ENCODE results near the gene TNS1. TPM values are rescaled to one million over a fixed set of nuclear protein-coding genes. Genes with fewer than 3 reads are reported as not detected.
A peak's percentile ranks its signal among the peaks of the same experiment; 100 is the strongest.

The TNS1 gene
- total RNA-seq, 1 experiment from 2014 or later = 3.0 TPM

DNA sequence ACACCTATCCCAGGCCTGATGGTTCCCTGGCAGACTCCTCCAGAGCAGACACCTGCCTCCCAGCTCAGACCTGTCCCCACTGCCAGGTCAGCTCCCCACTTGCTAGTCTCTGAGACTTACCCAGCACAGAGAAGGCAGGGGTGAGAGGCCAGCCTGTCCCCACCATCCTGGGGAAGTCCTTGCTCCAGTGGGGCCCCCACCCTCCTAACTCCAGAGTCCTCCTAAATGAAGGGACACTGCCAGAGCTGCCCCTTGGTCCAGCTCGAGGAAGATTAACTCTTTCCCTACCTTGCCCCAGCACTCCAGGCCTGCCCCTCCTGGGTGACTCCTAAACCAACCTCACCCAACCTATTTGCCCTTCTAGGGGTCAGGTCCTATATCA, 30.4 kb upstream of the TNS1 start:
- Histone ChIP-seq H3K27ac (no peak overlapping the region), H3K27me3 (peaks cover 6% of the 10 kb centered on the region), H3K4me1 (no peaks in the 10 kb centered on the region), H3K4me3 (no peak overlapping the region), H3K9me3 (replicated peaks) (no peaks in the 10 kb centered on the region), H3K36me3 (no peaks in the 10 kb centered on the region)
- no peak for DNase-seq

DNA sequence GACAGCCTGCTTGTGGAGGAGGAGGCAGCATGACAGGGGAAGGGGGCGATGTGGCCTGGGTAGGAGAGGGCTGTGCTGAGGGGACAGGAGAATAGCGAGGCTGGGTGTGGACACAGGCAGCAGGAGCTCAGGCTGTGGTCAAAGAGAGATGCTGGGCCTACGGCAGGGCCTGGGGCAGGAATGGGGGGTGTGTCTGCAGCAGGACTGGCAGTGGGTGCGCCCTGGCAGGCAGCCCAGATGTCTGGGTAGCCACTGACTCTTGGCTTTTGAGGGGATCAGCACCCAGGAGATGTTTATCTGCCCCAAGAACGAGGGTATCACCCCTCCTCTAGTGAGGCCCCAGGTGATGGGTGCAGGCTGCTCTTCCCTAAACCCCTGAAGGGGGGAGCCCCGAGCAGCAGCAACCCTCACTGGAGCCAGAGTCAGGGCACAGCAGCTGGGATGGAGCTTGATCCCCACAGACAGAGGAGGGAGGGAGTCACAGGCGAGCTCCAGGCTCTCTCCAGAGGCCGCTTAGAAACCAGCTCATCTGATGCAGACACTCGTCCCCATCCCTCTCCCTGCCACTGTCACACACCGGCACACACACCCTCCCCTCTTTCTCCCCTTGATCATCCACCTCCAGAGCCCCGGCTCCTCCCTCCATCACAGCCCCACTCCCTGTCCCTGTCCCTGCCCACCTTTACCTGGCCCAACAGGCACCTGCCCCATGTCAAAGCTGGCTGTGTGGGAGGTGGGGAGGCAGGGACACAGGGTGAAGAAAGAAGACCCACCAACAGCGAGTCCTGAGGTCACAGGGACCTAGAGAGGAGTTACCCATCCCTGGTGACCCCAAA, 29.8 kb upstream of the TNS1 start:
- H3K27ac ChIP-seq = no peak overlapping the region
- DNase-seq = peak in 1 of 2 experiments; percentile 18
- H3K36me3 ChIP-seq = no peaks in the 10 kb centered on the region
- H3K27me3 ChIP-seq = peaks cover 5% of the 10 kb centered on the region
- no peaks in the 10 kb centered on the region for H3K9me3 ChIP-seq (replicated peaks)
- no peak overlapping the region for H3K4me3 ChIP-seq
- no peaks in the 10 kb centered on the region for H3K4me1 ChIP-seq

DNA sequence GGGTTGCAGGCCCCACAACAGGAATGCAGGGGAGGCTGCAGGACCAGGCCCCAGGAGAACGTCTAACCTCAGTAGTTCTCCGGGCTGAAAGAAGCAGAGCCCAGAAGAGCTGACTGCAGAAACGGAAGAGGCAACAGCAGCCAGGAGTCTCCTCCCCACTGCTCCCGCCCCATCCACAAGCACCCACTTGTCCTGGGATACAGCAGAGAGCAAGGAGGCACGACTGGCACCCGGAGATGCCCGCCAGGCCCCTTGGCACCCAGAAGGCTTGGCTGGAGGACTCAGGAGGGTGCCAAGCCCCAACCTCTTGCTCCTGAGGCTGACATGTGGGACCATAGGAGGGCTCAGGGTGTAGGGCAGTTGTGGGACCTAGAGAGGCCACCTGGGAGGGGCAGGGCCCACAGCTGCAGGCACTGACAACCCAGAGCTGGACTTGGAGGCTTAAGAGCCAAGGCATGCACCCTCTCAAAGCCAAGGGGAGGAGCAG, 29.0 kb upstream of the TNS1 start:
- no peak overlapping the region for H3K27ac ChIP-seq
- H3K4me1 ChIP-seq = no peaks in the 10 kb centered on the region
- H3K4me3 ChIP-seq = no peak overlapping the region
- H3K9me3 ChIP-seq (replicated peaks) = no peaks in the 10 kb centered on the region
- DNase-seq = no peak
- peaks cover 5% of the 10 kb centered on the region for H3K27me3 ChIP-seq
- no peaks in the 10 kb centered on the region for H3K36me3 ChIP-seq

DNA sequence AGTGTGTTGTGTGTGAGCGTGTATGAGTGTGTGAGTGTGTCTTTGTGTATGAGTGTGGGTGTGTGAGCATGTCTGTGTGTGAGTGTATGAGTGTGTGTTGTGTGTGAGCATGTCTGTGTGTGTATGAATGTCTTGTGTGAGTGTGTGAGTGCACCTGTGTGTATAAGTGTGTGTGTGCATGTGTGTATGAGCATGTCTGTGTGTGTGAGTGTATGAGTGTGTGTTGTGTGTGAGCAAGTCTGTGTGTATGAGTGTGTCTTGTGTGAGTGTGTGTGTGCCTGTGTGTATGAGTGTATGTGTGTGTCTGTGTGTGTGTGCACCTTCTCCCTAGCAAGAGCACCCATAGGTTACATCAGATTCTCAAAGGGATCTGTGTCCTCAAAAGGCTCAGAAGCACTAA, 28.5 kb upstream of the TNS1 start:
- no peak overlapping the region for H3K27ac ChIP-seq
- DNase-seq = no peak
- no peak overlapping the region for H3K4me3 ChIP-seq
- H3K36me3 ChIP-seq = no peaks in the 10 kb centered on the region
- no peaks in the 10 kb centered on the region for H3K4me1 ChIP-seq
- H3K27me3 ChIP-seq = peaks cover 5% of the 10 kb centered on the region
- H3K9me3 ChIP-seq (replicated peaks) = no peaks in the 10 kb centered on the region

DNA sequence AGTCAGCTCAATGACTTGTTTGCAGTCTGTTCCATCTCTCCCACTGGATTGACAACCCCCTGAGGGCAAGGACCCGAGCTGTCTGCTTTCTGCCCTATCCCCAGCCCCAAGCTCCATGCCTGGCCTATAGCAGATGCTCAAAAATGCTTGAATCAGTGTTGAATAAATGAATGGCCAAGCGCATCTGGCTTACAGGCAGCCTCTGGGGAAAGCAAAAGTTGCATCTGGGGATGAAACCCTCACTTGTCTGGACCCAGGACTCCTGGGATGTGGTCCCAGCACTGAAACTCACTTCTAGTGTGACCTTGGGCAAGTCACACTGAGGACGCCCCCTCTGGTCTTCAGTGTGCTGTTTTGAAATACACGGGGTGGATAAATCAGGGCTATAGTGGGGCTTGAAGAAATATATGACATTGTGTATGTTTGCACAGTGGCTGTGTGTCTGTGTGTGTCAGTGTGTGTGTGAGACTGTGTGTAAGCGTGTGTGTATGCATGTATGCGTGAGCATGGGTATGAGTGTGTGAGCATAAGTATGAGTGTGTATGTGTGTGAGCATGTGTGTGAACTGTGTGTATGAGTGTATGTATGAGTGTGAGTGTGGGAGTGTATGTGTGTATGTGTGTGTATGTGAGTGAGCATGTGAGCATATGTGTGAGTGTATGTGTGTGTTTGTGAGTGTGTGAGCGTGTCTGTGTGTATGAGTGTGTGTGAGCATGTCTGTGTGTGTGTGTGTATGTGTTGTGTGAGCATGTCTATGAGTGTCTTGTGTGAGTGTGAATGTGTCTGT, 27.8 kb upstream of the TNS1 start:
- DNase-seq = no peak
- H3K4me1 ChIP-seq = no peaks in the 10 kb centered on the region
- no peak overlapping the region for H3K27ac ChIP-seq
- H3K36me3 ChIP-seq = no peaks in the 10 kb centered on the region
- H3K9me3 ChIP-seq (replicated peaks) = no peaks in the 10 kb centered on the region
- H3K27me3 ChIP-seq = peaks cover 5% of the 10 kb centered on the region
- H3K4me3 ChIP-seq = no peak overlapping the region

DNA sequence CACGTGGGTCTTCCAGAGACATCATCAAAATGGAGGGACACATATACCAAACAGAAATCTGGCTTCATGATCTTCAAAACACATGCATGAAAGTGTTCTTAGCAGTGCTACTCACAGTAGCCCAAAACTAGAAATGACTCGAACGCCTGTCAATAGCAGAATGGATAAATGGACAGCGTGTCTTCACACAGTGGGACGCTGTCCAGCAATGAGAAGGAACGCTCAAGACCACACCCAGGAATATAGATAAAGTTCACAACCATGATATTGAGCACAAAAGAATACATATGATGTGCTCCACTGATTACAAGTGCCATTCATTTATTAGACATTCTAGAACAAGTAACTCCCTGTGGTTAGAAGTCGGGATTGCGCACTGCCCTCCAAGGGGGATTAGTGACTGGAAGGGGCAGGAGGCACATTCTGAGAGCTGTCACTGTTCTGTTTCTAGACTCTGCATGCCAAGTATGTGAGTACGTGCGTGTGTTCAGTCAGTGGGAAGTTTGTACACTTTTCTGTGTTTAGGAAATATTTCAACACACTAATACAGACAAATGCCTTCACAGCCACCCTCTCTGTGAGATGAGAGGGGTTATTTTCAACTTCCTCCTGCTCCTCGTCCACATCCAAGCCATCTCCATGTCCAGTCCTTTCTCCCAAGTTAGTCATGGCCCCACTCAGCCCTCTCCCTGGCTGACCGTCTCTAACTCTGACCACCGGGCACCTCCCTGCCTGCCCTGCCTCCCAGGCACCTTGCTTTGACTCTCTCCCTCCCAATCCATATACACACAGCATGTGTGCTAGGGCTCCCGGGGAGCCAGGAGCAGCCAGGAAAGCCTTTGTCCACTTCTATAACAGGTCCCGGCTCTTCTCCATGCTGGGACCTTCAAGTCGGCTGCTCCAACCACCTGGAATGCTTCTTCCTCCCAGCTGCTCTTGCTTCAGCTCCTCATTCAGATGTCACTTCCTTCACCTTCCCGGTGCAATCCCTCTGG, 26.9 kb upstream of the TNS1 start:
- no peak overlapping the region for H3K4me3 ChIP-seq
- no peaks in the 10 kb centered on the region for H3K36me3 ChIP-seq
- no peak for DNase-seq
- H3K27ac ChIP-seq = no peak overlapping the region
- H3K9me3 ChIP-seq (replicated peaks) = no peaks in the 10 kb centered on the region
- H3K4me1 ChIP-seq = no peaks in the 10 kb centered on the region
- H3K27me3 ChIP-seq = peaks cover 5% of the 10 kb centered on the region

DNA sequence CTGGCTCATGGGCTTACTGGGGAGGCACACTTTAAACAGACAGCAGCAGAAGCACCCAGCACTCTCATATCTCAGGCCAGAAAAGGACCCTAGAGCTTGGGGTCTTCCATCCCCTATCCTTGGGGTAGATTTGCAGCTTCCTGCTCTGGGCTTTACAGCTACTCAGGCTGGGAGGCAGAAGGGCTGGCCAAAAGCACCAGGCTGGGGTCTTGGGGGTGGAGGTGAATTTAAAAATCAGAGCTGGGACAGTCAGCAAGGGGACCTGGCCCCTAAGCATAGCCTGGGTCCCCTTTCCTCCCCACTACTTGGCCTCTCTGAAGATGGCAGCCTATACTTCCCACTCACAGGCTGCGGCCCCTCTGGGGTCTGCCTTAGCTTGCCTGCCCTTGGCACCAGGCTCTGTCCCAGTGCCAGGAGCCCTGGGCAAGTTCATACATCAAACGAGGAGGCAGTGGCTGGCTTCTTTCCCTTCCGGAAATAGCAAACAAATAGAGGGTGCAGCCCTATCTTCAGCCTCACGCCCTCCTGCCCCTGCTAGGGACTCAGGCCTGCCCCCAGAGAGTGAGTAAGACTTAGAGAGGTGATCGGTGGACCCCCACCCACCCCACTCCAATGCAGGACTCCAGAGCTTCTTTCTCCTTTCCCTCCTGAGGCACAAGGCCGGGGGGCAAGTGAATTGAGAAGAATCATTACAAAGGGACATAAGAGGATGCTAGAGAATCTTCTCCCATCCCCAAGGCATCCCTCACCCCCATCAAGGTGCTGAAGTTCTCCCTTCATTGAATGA, 26.0 kb upstream of the TNS1 start:
- no peaks in the 10 kb centered on the region for H3K4me1 ChIP-seq
- H3K27ac ChIP-seq = no peak overlapping the region
- no peaks in the 10 kb centered on the region for H3K36me3 ChIP-seq
- no peak for DNase-seq
- H3K9me3 ChIP-seq (replicated peaks) = no peaks in the 10 kb centered on the region
- H3K4me3 ChIP-seq = no peak overlapping the region
- no peaks in the 10 kb centered on the region for H3K27me3 ChIP-seq

DNA sequence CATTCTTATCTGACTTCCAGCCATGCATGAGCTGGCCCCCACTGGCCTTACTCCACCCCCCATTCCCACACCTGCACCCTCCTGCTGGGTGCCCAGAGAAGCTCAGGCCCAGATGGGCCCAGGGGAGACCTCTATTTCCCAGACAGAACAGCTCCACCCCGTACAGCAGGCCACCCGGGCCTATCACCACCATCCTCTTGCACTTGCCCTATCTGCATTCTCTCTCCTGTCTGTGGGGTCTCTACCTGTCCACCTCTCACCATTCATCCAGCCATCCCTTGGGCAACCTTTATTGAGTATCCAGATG, 25.3 kb upstream of the TNS1 start:
- no peak overlapping the region for H3K27ac ChIP-seq
- DNase-seq = no peak
- no peaks in the 10 kb centered on the region for H3K9me3 ChIP-seq (replicated peaks)
- H3K4me3 ChIP-seq = no peak overlapping the region
- H3K27me3 ChIP-seq = no peaks in the 10 kb centered on the region
- no peaks in the 10 kb centered on the region for H3K4me1 ChIP-seq
- no peaks in the 10 kb centered on the region for H3K36me3 ChIP-seq

DNA sequence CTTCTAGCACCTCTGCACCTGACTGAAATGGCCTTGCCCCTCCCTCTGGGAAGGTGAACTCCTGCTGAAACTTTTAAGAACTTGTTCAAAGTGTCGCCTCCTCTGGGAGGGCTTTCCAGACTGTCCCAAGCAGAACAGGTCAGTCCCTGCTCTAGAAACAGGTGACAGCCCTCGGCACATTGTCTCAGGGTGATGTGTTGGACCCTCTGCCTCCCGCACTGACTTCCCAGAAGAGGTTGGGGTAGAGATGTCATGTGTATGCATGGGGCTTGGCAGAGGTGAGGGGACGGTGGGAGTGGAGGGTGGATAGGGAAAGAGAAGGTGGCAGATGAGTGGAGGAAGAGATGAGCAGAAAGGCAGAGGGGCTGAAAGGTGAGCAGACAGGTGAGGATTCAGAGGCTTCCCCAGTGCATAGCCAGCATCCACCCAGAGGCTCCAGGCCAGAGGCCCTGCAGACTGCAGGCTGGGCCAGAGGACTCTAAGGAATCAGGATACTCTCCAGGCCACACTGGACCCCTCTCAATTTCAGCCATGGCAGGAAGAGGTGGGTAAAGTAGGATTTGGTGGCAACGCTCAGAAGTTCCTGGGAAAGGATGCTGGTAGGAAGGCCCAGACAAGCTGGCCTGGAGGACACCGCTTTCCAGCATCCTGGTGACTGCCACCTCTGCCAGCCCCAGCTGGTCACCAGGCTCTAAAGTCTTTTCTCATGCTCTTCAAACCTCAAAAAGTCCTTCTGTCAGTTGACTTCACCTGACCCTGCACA, 24.8 kb upstream of the TNS1 start:
- Histone ChIP-seq H3K27me3 (no peaks in the 10 kb centered on the region), H3K27ac (no peak overlapping the region), H3K4me3 (no peak overlapping the region), H3K4me1 (no peaks in the 10 kb centered on the region), H3K9me3 (replicated peaks) (no peaks in the 10 kb centered on the region), H3K36me3 (no peaks in the 10 kb centered on the region)
- no peak for DNase-seq

DNA sequence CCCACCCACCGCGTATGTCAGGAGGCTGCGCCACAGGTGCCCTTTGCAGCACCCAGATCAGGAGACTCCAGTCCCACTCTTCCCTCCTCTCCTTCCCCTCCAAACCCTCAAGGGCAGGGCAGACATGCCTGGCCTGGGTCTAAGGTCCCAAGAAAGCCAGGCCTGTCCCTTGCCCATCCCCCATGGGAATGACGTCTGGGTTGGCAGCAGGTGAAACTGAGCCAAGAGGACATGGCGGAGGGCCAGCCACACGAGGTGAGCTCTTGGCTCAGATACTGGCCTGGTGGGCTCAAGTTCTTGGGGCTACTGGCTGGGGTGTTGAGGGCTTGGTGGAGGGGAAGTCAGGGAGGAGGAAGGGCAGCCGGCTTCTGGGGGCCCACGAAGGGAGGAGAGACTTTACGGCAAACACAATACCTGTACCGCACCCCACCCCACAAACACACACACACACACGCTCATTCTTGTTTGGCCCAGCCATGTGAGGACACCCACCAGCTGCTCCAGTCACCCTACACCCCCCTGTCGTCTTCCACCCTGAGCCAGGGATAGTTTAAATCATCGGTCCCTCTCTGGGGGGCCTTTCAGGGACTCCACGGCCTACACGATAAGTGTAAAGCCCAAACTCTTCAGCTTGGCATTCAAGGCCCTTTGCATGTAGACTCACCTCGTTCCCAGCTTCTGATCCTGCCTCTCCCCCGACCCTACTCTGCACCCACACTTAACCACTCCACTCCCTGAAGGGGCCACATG, 24.1 kb upstream of the TNS1 start:
- DNase-seq = no peak

DNA sequence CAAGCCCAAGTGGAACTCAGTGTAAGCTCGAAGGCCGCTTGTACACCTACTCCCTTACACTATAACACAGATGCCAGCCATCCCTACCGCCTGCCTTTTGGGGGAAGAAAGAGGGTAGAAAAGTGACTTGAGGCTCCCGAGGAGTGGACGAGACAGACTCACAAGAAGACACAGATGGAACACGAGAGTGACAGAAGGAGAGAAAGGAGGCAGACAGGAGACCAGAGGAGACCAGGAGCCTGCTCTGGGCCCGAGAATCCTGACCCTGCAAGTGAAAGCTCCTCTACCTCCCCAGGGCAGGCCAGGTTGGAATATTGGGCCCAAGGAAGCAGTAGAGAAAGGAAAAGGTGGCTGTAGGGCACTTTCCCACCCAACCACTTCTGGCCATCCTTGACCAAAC, 23.4 kb upstream of the TNS1 start:
- Histone ChIP-seq H3K27ac (no peak overlapping the region), H3K4me3 (no peak overlapping the region), H3K4me1 (no peaks in the 10 kb centered on the region), H3K36me3 (no peaks in the 10 kb centered on the region), H3K27me3 (no peaks in the 10 kb centered on the region), H3K9me3 (replicated peaks) (no peaks in the 10 kb centered on the region)
- no peak for DNase-seq

More for the DNA sequence above, 24.1 kb upstream of the TNS1 start:
- no peak overlapping the region for H3K27ac ChIP-seq
- H3K27me3 ChIP-seq = no peaks in the 10 kb centered on the region
- no peak overlapping the region for H3K4me3 ChIP-seq
- no peaks in the 10 kb centered on the region for H3K9me3 ChIP-seq (replicated peaks)
- no peaks in the 10 kb centered on the region for H3K36me3 ChIP-seq
- H3K4me1 ChIP-seq = no peaks in the 10 kb centered on the region

DNA sequence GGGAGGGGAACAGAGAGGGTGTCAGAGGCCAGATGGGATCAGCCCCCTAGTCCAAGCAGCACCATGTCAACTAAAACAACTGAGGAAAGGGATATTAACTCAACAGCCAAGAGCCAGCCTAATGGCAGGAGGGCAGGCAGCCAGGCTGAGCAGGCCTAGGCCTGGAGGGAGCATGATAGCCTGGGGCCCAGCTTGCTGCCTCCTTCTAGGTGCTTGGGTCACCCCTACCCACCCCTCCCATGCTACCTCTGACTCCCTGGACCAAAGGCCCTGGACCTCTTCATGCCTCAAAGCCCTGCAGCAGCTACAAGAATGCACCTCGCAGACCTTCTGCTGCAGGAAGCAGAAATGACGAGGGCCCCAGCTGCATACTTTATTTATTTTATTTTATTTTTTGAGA, 22.1 kb upstream of the TNS1 start:
- no peak for DNase-seq
- Histone ChIP-seq H3K27me3 (no peaks in the 10 kb centered on the region), H3K9me3 (replicated peaks) (no peaks in the 10 kb centered on the region), H3K27ac (no peak overlapping the region), H3K36me3 (no peaks in the 10 kb centered on the region), H3K4me3 (no peak overlapping the region), H3K4me1 (no peaks in the 10 kb centered on the region)

DNA sequence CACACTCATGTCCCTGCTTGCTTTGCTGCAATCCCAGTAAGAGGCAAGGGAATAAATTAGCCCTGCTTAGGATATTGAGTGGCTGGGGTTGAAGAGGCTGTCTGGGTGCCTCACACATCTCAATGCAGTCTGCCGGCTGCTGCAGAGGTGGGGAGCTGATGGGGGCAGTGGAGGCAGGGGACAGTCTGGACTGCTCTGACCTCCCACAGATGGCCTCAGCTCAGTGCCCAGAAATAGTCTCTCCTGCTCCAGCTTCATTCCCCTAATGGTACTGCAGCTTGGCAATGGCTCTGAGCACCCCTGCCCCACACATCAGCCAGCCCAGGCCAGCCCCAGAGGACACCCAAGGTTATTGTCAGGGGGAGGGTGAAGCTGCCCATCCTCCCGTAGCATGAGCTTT, 21.5 kb upstream of the TNS1 start:
- Histone ChIP-seq H3K27me3 (no peaks in the 10 kb centered on the region), H3K4me3 (no peak overlapping the region), H3K36me3 (no peaks in the 10 kb centered on the region), H3K27ac (no peak overlapping the region), H3K4me1 (no peaks in the 10 kb centered on the region), H3K9me3 (replicated peaks) (no peaks in the 10 kb centered on the region)
- no peak for DNase-seq
